IMR-90 (cell line): ENCODE measurements around the gene KIF18B. TPM values are rescaled to one million over a fixed set of nuclear protein-coding genes. Genes with fewer than 3 reads are reported as not detected.

Experiments used
- ATAC-seq: fragments of 200-7000 bp; cut with Tn5 transposase; 2 replicates; pipeline ENCODE4 v1.9.1; 2020; ENCODE audit warnings: low read depth, mild to moderate bottlenecking, moderate library complexity
- BruUV-seq: library from RNA; stranded (reverse); fragments of 400-500 nt; replicated peaks from 2 replicates; lab custom pipeline; 2021; lab: Mats Ljungman, UMichigan
- CTCF ChIA-PET: fragments of 300-600 bp; formaldehyde crosslinking; extraction: SDS; loops from one replicate; lab custom pipeline; 2021; ENCODE audit warnings: antibody characterized with exemption; lab: Yijun Ruan, JAX
- POLR2A ChIA-PET: fragments of 300-600 bp; sonication (Branson Sonifier 250); formaldehyde crosslinking; loops from one replicate; lab custom pipeline; 2022; ENCODE audit warnings: antibody characterized with exemption; ENCODE audit not compliant: unreplicated experiment; lab: Charles Lee
- DNase-seq: peaks from one replicate; pipeline ENCODE4 v3.0.0; 2013
- H2AFZ ChIP-seq: replicated peaks from 2 replicates; pipeline ENCODE3; 2013; ENCODE audit warnings: low read length, mild to moderate bottlenecking; ENCODE audit not compliant: poor library complexity
- H2AK5ac ChIP-seq: 2 replicates; pipeline ENCODE4 v1.6.1; 2013; ENCODE audit warnings: low read depth, low read length, inconsistent platforms
- H2AK9ac ChIP-seq: replicated peaks from 2 replicates; pipeline ENCODE3; 2013; ENCODE audit warnings: mild to moderate bottlenecking, low read depth, low read length, moderate library complexity; ENCODE audit not compliant: poor library complexity
- H2BK120ac ChIP-seq: 2 replicates; pipeline ENCODE4 v1.6.1; 2013; ENCODE audit warnings: low read depth, low read length, inconsistent platforms
- H2BK15ac ChIP-seq: 3 replicates; pipeline ENCODE4 v1.6.1; 2013; ENCODE audit warnings: low read depth, low read length, inconsistent platforms
- H2BK20ac ChIP-seq: 2 replicates; pipeline ENCODE4 v1.6.1; 2013; ENCODE audit warnings: low read depth, mild to moderate bottlenecking, inconsistent platforms, low read length, moderate library complexity
- H2BK5ac ChIP-seq: 2 replicates; pipeline ENCODE4 v1.6.1; 2013; ENCODE audit warnings: mild to moderate bottlenecking, low read depth, low read length, inconsistent platforms; ENCODE audit not compliant: poor library complexity, severe bottlenecking
- H3K14ac ChIP-seq: replicated peaks from 2 replicates; pipeline ENCODE4 v1.6.1; 2013; ENCODE audit warnings: low read depth, low read length, inconsistent platforms
- H3K18ac ChIP-seq: 2 replicates; pipeline ENCODE4 v1.6.1; 2013; ENCODE audit warnings: low read depth, low read length, control low read depth
- H3K23ac ChIP-seq: 2 replicates; pipeline ENCODE4 v1.6.1; 2013; ENCODE audit warnings: low read depth, low read length, inconsistent platforms
- H3K27ac ChIP-seq: 2 replicates; pipeline ENCODE4 v1.5.1; 2013; ENCODE audit warnings: mild to moderate bottlenecking, control low read depth, low read length; ENCODE audit not compliant: insufficient read depth
- H3K27me3 ChIP-seq: 2 replicates; pipeline ENCODE4 v1.6.1; 2013; ENCODE audit warnings: low read length; ENCODE audit not compliant: control insufficient read depth, insufficient read depth
- H3K36me3 ChIP-seq: 2 replicates; pipeline ENCODE4 v1.6.1; 2013; ENCODE audit warnings: low read length, mixed read lengths; ENCODE audit not compliant: control insufficient read depth, insufficient read depth
- H3K4ac ChIP-seq: 2 replicates; pipeline ENCODE4 v1.6.1; 2013; ENCODE audit warnings: low read depth, low read length, inconsistent platforms
- H3K4me1 ChIP-seq: 2 replicates; pipeline ENCODE4 v1.6.1; 2013; ENCODE audit warnings: low read length, mixed read lengths; ENCODE audit not compliant: control insufficient read depth, insufficient read depth
- H3K4me2 ChIP-seq: 2 replicates; pipeline ENCODE4 v1.6.1; 2013; ENCODE audit warnings: low read depth, mild to moderate bottlenecking, control low read depth, low read length, moderate library complexity
- H3K4me3 ChIP-seq: 2 replicates; pipeline ENCODE4 v1.5.1; 2013; ENCODE audit warnings: low read depth, mild to moderate bottlenecking, control low read depth, low read length, moderate library complexity; ENCODE audit not compliant: insufficient read depth
- H3K56ac ChIP-seq: 2 replicates; pipeline ENCODE4 v1.6.1; 2013; ENCODE audit warnings: low read length, inconsistent platforms; ENCODE audit not compliant: insufficient read depth; ENCODE audit errors: extremely low read depth
- H3K79me1 ChIP-seq, 2 experiments: 2 replicates each; pipeline ENCODE4 v1.6.1; 2013; ENCODE audit warnings: low read length in 2 of 2, inconsistent platforms in 1 of 2, low read depth in 1 of 2
- H3K9ac ChIP-seq: 2 replicates; pipeline ENCODE4 v1.6.1; 2013; ENCODE audit warnings: low read depth, low read length, control low read depth
- H3K9me1 ChIP-seq: 2 replicates; pipeline ENCODE4 v1.6.1; 2013; ENCODE audit warnings: low read length, inconsistent platforms; ENCODE audit not compliant: insufficient read depth
- H3K9me3 ChIP-seq: 2 replicates; pipeline ENCODE4 v1.6.1; 2013; ENCODE audit warnings: low read length; ENCODE audit not compliant: control insufficient read depth, insufficient read depth
- H4K20me1 ChIP-seq: 2 replicates; pipeline ENCODE4 v1.6.1; 2013; ENCODE audit warnings: low read length, inconsistent platforms; ENCODE audit not compliant: insufficient read depth
- H4K5ac ChIP-seq: 2 replicates; pipeline ENCODE4 v1.6.1; 2013; ENCODE audit warnings: mild to moderate bottlenecking, low read depth, low read length, control low read depth
- H4K8ac ChIP-seq, 2 experiments: 2 replicates each; pipeline ENCODE4 v1.6.1; 2013; ENCODE audit warnings: low read depth in 2 of 2, low read length in 2 of 2, control low read depth in 1 of 2, inconsistent platforms in 1 of 2
- H4K91ac ChIP-seq: 2 replicates; pipeline ENCODE4 v1.6.1; 2013; ENCODE audit warnings: low read depth, low read length, inconsistent platforms; ENCODE audit not compliant: insufficient read depth
- BHLHE40 ChIP-seq: fragments of 150-350 bp; IDR thresholded peaks from 2 replicates; pipeline ENCODE4 v1.6.1; 2016; ENCODE audit warnings: mild to moderate bottlenecking, low read depth, low read length
- CHD1 ChIP-seq: IDR thresholded peaks from 2 replicates; pipeline ENCODE4 v1.6.1; 2012; ENCODE audit warnings: low read depth, low read length, improper control_type of control experiment
- FOS ChIP-seq: fragments of 150-350 bp; IDR thresholded peaks from 2 replicates; pipeline ENCODE4 v1.6.1; 2016; ENCODE audit warnings: low read depth, low read length
- MAZ ChIP-seq: IDR thresholded peaks from 2 replicates; pipeline ENCODE4 v1.6.1; 2012; ENCODE audit warnings: low read depth, mild to moderate bottlenecking, low read length, improper control_type of control experiment, moderate library complexity, borderline replicate concordance
- WGBS, 2 experiments: methylation state at CpG; one replicate each; pipeline versions ENCODE4 v1.1.5 to v1.1.7; 2013; ENCODE audit warnings: missing lambda C conversion rate in 2 of 2; ENCODE audit not compliant: insufficient read length in 1 of 2; ENCODE audit errors: extremely low coverage in 2 of 2; 5-methylcytosine and 5-hydroxymethylcytosine counted together
- dilution Hi-C: fragments of 300-500 bp; cut with HindIII; formaldehyde crosslinking; loops from one replicate; pipeline ENCODE4 v1.14.3; 2018; ENCODE audit warnings: low sequenced_read_pairs; ENCODE audit not compliant: unreplicated experiment
- in situ Hi-C: fragments of 300-500 bp; cut with MboI; formaldehyde crosslinking; loops from 3 replicates; pipeline ENCODE4 v1.14.3; 2019; ENCODE audit warnings: low sequenced_read_pairs, inconsistent platforms, mixed read lengths
- intact Hi-C: fragments of 100-400 bp; cut with micrococcal nuclease; formaldehyde crosslinking; loops from 2 replicates; pipeline ENCODE4 v1.10.0; 2022
- polyA plus RNA-seq, 3 experiments: library from polyadenylated mRNA; depleted of rRNA; stranded (reverse); fragments of >200 nt; gene quantifications; 2 replicates each; pipeline ENCODE4 v1.2.3, GENCODE V29; 2012; ENCODE audit warnings: low replicate concordance in 1 of 3
- total RNA-seq: library from RNA; depleted of rRNA; stranded (reverse); fragments of >200 nt; gene quantifications from 2 replicates; pipeline ENCODE4 v1.2.3, GENCODE V29; 2012

The KIF18B gene
- total and polyA plus RNA-seq, 2 of the 4 experiments (the other 2 are of a cell fraction), result 1.3 to 16.0 TPM

DNA sequence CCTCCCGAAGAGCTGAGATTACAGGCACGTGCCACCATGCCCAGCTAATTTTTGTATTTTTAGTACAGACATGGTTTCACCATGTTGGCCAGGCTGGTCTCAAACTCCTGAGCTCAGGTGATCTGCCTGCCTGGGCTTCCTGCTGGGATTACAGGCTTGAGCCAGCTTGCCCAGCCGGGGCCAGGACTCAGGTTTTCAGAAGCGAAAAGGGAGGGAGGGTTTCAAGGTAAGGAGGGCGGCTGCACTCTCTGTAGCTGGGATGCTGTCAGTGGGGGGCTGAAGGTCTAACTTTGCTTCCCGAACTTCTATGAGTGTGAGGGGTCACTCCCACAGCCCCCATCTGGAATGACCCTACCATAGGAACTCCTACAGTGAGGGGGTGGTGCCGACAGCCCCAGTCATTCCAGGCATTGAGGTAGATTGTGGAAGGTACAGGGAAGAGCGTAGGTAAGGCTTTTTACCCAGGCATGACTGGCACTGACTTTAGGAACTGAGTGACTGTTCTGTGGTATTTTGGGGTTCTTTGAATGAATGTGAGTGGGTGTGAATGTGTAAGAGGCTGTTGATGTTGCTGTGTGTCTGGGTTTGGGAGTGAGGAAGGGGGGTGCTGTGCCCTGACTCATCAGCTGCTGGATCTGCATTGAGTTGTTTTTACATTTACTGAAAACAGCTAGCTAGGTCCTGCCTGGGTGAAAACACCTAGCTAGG is 24.4 kb upstream of the KIF18B start:
- H3K23ac ChIP-seq, result no peak overlapping the region
- DNase-seq, result peak; percentile 72
- H2BK15ac ChIP-seq, result no peak overlapping the region; the same call in 2 of the 3 replicates
- H2AFZ ChIP-seq, result no peak overlapping the region
- peaks cover 11% of the 10 kb centered on the region for H3K4me1 ChIP-seq
- POLR2A ChIA-PET, result no interaction called here
- no peaks in the 10 kb centered on the region; the same call in 1 of the 2 replicates for H4K20me1 ChIP-seq
- no TSS peak for BruUV-seq
- H3K4me3 ChIP-seq, result no peak overlapping the region
- peak overlapping the region; percentile 63; the same call in 1 of the 2 replicates for H4K91ac ChIP-seq
- H4K8ac ChIP-seq, result peak overlapping the region in 1 of 2 experiments; percentile 6; a peak in 1 of 4 replicates
- H2AK5ac ChIP-seq, result peak overlapping the region; percentile 83
- no peak overlapping the region for H3K14ac ChIP-seq
- TF ChIP-seq FOS (peak; percentile 56; the same call in 1 of the 2 replicates), CHD1 (no peak), BHLHE40 (peak; percentile 27; the same call in 1 of the 2 replicates), MAZ (peak; percentile 53; the same call in 1 of the 2 replicates)
- H2AK9ac ChIP-seq, result peak overlapping the region; percentile 69
- H3K36me3 ChIP-seq, result no peaks in the 10 kb centered on the region
- no peak overlapping the region for H3K27ac ChIP-seq
- WGBS, 2 experiments, result 75% methylated on average over 2 of the region's 8 CpGs; no CpG with 5 or more reads in 1 of the 2 experiments
- peaks cover 26% of the 10 kb centered on the region for H3K27me3 ChIP-seq
- H3K79me1 ChIP-seq, result no peaks in the 10 kb centered on the region
- no peak overlapping the region for H3K9ac ChIP-seq
- no peaks in the 10 kb centered on the region for H3K9me3 ChIP-seq
- H2BK20ac ChIP-seq, result peak overlapping the region; percentile 40
- no peak for ATAC-seq
- 0 out of 2 replicates have a peak overlapping the region, but pooled peaks have one; percentile 45 for H3K4me2 ChIP-seq
- H2BK5ac ChIP-seq, result no peak overlapping the region
- intact Hi-C loops (no loop called here), dilution Hi-C loops (no loop called here), in situ Hi-C loops (no loop called here)
- peaks cover 4% of the 10 kb centered on the region for H3K9me1 ChIP-seq
- H3K56ac ChIP-seq, result no peak overlapping the region
- CTCF ChIA-PET, result interaction anchor here (0.5 kb wide), 1 partner anchor 9 kb away, joined by 3 read pairs; no protein-coding TSS in a partner anchor
- H2BK120ac ChIP-seq, result no peak overlapping the region; the same call in 1 of the 2 replicates
- no peak overlapping the region; the same call in 1 of the 2 replicates for H4K5ac ChIP-seq
- no peak overlapping the region for H3K4ac ChIP-seq
- H3K18ac ChIP-seq, result no peak overlapping the region
